A549 (cell line): ENCODE results near the gene CCDC85B.

Experiments used
- CEBPB ChIP-seq, 2 experiments: fragments of >200 bp in 1 of 2; sonication (Bioruptor Twin) in 1 of 2; formaldehyde crosslinking in 1 of 2; IDR thresholded peaks; 2 replicates each; pipeline ENCODE4 v1.6.1; 2012 to 2016
- CHD2 ChIP-seq: fragments of 150-350 bp; IDR thresholded peaks from 2 replicates; pipeline ENCODE4 v1.6.1; 2014; ENCODE audit warnings: low read length; ENCODE audit not compliant: partially characterized antibody
- ESRRA ChIP-seq: fragments of 150-350 bp; IDR thresholded peaks from 2 replicates; pipeline ENCODE4 v1.6.1; 2014; ENCODE audit warnings: mild to moderate bottlenecking, low read length, borderline replicate concordance
- FOSL2 ChIP-seq, 2 experiments: fragments of 450-650 bp in 1 of 2; fragments of >200 bp in 1 of 2; sonication (Bioruptor Twin) in 1 of 2; formaldehyde crosslinking; IDR thresholded peaks; 2 replicates each; pipeline versions ENCODE4 v1.5.0 to v1.6.1; 2016 to 2020; ENCODE audit warnings: mild to moderate bottlenecking in 1 of 2, moderate library complexity in 1 of 2
- MAZ ChIP-seq: fragments of 150-350 bp; IDR thresholded peaks from 2 replicates; pipeline ENCODE4 v1.6.1; 2014; ENCODE audit warnings: antibody characterized with exemption, low read depth, low read length, borderline replicate concordance
- MYC ChIP-seq: IDR thresholded peaks from 2 replicates; pipeline ENCODE4 v1.6.1; 2012; ENCODE audit warnings: mild to moderate bottlenecking, inconsistent platforms, low read length, improper control_type of control experiment, borderline replicate concordance
- RAD21 ChIP-seq, 2 experiments: fragments of >200 bp in 1 of 2; sonication (Bioruptor Twin) in 1 of 2; formaldehyde crosslinking in 1 of 2; IDR thresholded peaks in 1 of 2; conservative IDR thresholded peaks in 1 of 2; 2 replicates in 1 of 2; 3 replicates in 1 of 2; pipeline ENCODE4 v1.6.1; 2012 to 2018; ENCODE audit warnings: inconsistent platforms in 1 of 2
- RFX5 ChIP-seq: fragments of 450-650 bp; IDR thresholded peaks from 2 replicates; pipeline ENCODE4 v1.7.1; 2014; ENCODE audit warnings: antibody characterized with exemption, mild to moderate bottlenecking, moderate library complexity
- RNF2 ChIP-seq: fragments of 200-600 bp; sonication (generic); IDR thresholded peaks from 2 replicates; pipeline ENCODE4 v1.6.1; 2016; ENCODE audit warnings: low read depth, mild to moderate bottlenecking, antibody characterized with exemption, moderate library complexity, borderline replicate concordance
- TF ChIP-seq, protein P1 (sequence below): fragments of >200 bp; sonication (Bioruptor Twin); formaldehyde crosslinking; IDR thresholded peaks from 3 replicates; pipeline ENCODE4 v1.5.1; 2016
- TF ChIP-seq, protein P2 (sequence below): fragments of 250-450 bp; sonication (Bioruptor Pico); IDR thresholded peaks from 2 replicates; pipeline ENCODE4 v1.5.0; 2021; ENCODE audit warnings: mild to moderate bottlenecking, moderate library complexity, borderline replicate concordance

DNA sequence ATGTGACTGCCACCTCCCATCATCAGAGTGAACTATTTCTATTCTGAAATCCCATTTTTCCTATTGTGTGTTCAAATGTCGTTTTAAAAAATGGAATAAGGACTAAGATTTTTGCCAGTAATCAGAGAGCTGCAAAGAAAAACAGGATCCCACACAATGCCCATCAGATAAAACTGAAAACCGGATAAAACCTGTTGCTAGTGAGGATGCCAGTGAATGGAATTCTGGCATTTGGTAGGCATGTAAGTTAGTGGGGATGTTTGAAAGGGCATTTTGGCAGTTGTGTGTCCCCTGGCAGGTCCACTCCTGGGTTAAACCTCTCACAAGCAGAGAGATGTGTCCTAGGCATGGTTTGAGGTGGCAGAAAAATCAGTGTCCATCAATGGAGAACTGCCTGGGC, 34.9 kb downstream of the CCDC85B start:
- TF ChIP-seq, protein P1, sequence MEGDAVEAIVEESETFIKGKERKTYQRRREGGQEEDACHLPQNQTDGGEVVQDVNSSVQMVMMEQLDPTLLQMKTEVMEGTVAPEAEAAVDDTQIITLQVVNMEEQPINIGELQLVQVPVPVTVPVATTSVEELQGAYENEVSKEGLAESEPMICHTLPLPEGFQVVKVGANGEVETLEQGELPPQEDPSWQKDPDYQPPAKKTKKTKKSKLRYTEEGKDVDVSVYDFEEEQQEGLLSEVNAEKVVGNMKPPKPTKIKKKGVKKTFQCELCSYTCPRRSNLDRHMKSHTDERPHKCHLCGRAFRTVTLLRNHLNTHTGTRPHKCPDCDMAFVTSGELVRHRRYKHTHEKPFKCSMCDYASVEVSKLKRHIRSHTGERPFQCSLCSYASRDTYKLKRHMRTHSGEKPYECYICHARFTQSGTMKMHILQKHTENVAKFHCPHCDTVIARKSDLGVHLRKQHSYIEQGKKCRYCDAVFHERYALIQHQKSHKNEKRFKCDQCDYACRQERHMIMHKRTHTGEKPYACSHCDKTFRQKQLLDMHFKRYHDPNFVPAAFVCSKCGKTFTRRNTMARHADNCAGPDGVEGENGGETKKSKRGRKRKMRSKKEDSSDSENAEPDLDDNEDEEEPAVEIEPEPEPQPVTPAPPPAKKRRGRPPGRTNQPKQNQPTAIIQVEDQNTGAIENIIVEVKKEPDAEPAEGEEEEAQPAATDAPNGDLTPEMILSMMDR, result no peak
- TF ChIP-seq FOSL2 (IDR thresholded peaks at IDR 0.05), result no peak
- no peak for TF ChIP-seq FOSL2 (CRISPR knock-in tag; IDR thresholded peaks at IDR 0.05)
- TF ChIP-seq, protein P2, sequence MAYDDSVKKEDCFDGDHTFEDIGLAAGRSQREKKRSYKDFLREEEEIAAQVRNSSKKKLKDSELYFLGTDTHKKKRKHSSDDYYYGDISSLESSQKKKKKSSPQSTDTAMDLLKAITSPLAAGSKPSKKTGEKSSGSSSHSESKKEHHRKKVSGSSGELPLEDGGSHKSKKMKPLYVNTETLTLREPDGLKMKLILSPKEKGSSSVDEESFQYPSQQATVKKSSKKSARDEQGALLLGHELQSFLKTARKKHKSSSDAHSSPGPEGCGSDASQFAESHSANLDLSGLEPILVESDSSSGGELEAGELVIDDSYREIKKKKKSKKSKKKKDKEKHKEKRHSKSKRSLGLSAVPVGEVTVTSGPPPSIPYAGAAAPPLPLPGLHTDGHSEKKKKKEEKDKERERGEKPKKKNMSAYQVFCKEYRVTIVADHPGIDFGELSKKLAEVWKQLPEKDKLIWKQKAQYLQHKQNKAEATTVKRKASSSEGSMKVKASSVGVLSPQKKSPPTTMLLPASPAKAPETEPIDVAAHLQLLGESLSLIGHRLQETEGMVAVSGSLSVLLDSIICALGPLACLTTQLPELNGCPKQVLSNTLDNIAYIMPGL, result no peak
- TF ChIP-seq RAD21 (conservative IDR thresholded peaks at IDR 0.05 in 1 of 2, IDR thresholded peaks at IDR 0.05 in 1 of 2), result no peak
- TF ChIP-seq ESRRA, result no peak
- TF ChIP-seq MYC, result no peak
- TF ChIP-seq CHD2, result no peak
- TF ChIP-seq CEBPB (IDR thresholded peaks at IDR 0.05), result no peak
- TF ChIP-seq MAZ, result no peak
- TF ChIP-seq RNF2, result no peak
- TF ChIP-seq RFX5, result no peak
